Tibial artery (tissue), 4 donors: Measurements from ENCODE around the gene KRT16.

Experiments
- DNase-seq, 2 donors: peaks; one replicate each; pipeline ENCODE4 v3.0.0-alpha.2; 2019
- H3K27ac ChIP-seq, 2 donors: fragments of 200-600 bp; sonication (generic) in 1 of 2; 1 replicate in 1 of 2; 2 replicates in 1 of 2; pipeline ENCODE4 v1.5.1; 2018 to 2019; ENCODE audit warnings: mild to moderate bottlenecking in 1 of 2
- H3K27me3 ChIP-seq, 2 donors: fragments of 200-600 bp; sonication (generic) in 1 of 2; one replicate each; pipeline versions ENCODE4 v1.5.1 to v1.6.0; 2016 to 2019
- H3K36me3 ChIP-seq, 3 donors: fragments of 200-600 bp; sonication (generic) in 2 of 3; one replicate each; pipeline ENCODE4 v1.5.1; 2016 to 2019; ENCODE audit warnings: mild to moderate bottlenecking in 2 of 3
- H3K4me1 ChIP-seq, 4 donors: fragments of 200-600 bp; sonication (generic) in 2 of 4; 1 replicate in 3 of 4; 2 replicates in 1 of 4; pipeline ENCODE4 v1.5.1; 2016 to 2019
- H3K4me3 ChIP-seq, 2 donors: fragments of 200-600 bp; sonication (generic) in 1 of 2; 1 replicate in 1 of 2; 2 replicates in 1 of 2; pipeline ENCODE4 v1.5.1; 2018 to 2019; ENCODE audit warnings: mild to moderate bottlenecking in 2 of 2
- H3K9me3 ChIP-seq, 3 donors: fragments of 200-600 bp; sonication (generic) in 1 of 3; one replicate each; pipeline ENCODE4 v1.5.1; 2016 to 2019
- intact Hi-C: fragments of 100-400 bp; cut with DNase I; formaldehyde crosslinking; loops from one replicate; pipeline ENCODE4 v1.15.0; 2023; ENCODE audit warnings: low total_unique reads
- TF ChIP-seq, protein P1 (sequence below), 2 experiments: fragments of 200-600 bp in 1 of 2; fragments of 450-650 bp in 1 of 2; IDR thresholded peaks; one replicate each; pipeline ENCODE4 v1.5.1; 2017 to 2019; ENCODE audit warnings: antibody characterized with exemption in 2 of 2, mild to moderate bottlenecking in 1 of 2, moderate library complexity in 1 of 2

The KRT16 gene

GRCh38 chr17:41563607-41564170 lies 48.9 kb downstream of the KRT16 start:
- Histone ChIP-seq H3K27ac (no peak overlapping the region), H3K27me3 (peaks cover 0 to 40% of the 10 kb centered on the region in 2 donors), H3K9me3 (no peaks in the 10 kb centered on the region), H3K4me3 (no peak overlapping the region), H3K36me3 (no peaks in the 10 kb centered on the region), H3K4me1 (no peaks in the 10 kb centered on the region)
- intact Hi-C loops: no loop called here
- DNase-seq: no peak
- TF ChIP-seq, protein P1, sequence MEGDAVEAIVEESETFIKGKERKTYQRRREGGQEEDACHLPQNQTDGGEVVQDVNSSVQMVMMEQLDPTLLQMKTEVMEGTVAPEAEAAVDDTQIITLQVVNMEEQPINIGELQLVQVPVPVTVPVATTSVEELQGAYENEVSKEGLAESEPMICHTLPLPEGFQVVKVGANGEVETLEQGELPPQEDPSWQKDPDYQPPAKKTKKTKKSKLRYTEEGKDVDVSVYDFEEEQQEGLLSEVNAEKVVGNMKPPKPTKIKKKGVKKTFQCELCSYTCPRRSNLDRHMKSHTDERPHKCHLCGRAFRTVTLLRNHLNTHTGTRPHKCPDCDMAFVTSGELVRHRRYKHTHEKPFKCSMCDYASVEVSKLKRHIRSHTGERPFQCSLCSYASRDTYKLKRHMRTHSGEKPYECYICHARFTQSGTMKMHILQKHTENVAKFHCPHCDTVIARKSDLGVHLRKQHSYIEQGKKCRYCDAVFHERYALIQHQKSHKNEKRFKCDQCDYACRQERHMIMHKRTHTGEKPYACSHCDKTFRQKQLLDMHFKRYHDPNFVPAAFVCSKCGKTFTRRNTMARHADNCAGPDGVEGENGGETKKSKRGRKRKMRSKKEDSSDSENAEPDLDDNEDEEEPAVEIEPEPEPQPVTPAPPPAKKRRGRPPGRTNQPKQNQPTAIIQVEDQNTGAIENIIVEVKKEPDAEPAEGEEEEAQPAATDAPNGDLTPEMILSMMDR (IDR thresholded peaks at IDR 0.05): no peak

DNA sequence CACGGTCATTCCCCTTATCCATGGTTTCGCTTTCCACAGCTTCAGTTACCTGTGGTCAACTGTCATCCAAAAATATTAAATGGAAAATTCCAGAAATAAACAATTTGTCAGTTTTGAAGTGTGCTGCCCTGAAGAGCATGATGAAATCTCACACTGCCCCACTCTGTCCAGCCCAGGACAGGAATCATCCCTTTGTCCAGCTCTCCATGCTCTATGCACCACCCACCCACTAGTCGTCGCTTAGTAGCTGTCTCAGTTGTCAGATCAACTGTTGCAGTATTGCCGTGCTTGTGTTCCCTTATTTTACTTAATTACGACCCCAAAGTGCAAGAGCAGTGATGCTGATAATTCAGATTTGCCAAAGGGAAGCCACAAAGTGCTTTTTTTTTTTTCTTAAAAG lies 51.0 kb downstream of the KRT16 start:
- intact Hi-C loops: no loop called here
- Histone ChIP-seq H3K9me3 (no peaks in the 10 kb centered on the region), H3K4me3 (no peak overlapping the region), H3K36me3 (no peaks in the 10 kb centered on the region), H3K27me3 (peaks cover 0 to 38% of the 10 kb centered on the region in 2 donors), H3K27ac (no peak overlapping the region), H3K4me1 (no peaks in the 10 kb centered on the region)
- no peak for DNase-seq
- TF ChIP-seq, protein P1 (IDR thresholded peaks at IDR 0.05): no peak
